Measurements from ENCODE around the gene SPEG.

Gene SPEG

DNA sequence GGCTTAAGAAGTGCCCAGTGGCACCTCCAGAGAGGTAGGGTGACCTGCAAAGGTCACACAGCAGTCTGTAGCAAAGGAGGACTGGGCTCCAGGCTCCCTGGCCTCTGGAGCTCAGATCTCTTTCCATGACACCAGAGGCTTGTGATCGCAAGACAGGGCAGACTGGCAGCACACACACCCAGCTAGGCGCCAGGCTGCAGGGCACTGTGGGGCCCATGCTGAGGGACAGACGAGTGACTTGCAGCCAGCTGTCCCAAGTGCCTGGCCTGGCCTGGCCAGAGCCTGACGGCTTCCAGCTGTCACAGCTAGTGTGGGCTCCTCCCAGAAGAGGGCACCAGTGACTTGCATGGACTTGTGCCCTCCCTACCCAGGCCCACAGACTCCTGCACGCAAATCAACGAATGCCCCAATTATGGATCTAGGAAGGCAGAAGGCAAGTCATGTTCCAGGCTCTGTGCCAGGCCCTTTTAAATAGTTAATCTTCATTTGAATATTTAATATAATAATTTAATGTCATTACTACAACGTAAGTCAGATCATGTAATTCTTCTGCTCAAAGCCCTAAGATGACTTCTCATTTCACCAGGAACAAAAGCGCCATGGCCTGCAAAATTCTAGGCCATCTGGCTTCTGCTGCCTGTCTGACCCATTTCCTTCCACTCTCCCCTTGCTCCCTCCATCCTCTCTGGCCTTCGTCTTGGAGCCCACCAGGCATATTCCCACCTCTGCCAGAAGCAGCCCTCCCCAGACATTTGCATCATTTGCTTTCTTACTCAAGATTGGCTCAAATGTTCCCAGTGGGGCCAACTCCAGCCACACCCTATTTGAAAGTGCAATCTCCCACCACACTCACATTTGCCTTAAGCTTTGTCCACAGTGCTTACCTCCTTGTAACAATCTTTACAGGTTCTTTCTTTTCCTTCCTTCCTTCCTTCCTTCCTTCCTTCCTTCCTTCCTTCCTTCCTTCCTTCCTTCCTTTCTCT, 3.7 kb upstream of the SPEG start:
- Histone ChIP-seq H3K4me3 (ENCODE audit: low read depth, low read length, poor library complexity, severe bottlenecking) (no peak overlapping the region), H3K9me2 (ENCODE audit: low read depth, low read length) (no peaks in the 10 kb centered on the region), H3K9me3 (ENCODE audit: low read length) (no peaks in the 10 kb centered on the region), H3K9ac (ENCODE audit: low read length) (no peak overlapping the region), H2AFZ (ENCODE audit: low read length) (no peak overlapping the region), H4K20me1 (ENCODE audit: insufficient read depth, low read length) (no peaks in the 10 kb centered on the region), H3K4me1 (ENCODE audit: insufficient read depth, low read length, severe bottlenecking) (no peaks in the 10 kb centered on the region), H3K4me2 (ENCODE audit: low read length) (no peak overlapping the region), H3K79me2 (ENCODE audit: insufficient read depth, low read length) (no peaks in the 10 kb centered on the region), H3K27ac (ENCODE audit: low read depth, low read length, poor library complexity, severe bottlenecking) (no peak overlapping the region), H3K27me3 (ENCODE audit: insufficient read depth, low read length) (0 out of 2 replicates have a peak, but pooled peaks cover 2% of the 10 kb centered on the region), H3F3A (ENCODE audit: insufficient read depth, low read length) (no peaks in the 10 kb centered on the region), H3K36me3 (ENCODE audit: insufficient read depth, low read length) (no peaks in the 10 kb centered on the region)
- no peak for TF ChIP-seq EZH2 (IDR thresholded peaks at IDR 0.05; ENCODE audit: borderline replicate concordance, low read length)
- TF ChIP-seq, protein P1, sequence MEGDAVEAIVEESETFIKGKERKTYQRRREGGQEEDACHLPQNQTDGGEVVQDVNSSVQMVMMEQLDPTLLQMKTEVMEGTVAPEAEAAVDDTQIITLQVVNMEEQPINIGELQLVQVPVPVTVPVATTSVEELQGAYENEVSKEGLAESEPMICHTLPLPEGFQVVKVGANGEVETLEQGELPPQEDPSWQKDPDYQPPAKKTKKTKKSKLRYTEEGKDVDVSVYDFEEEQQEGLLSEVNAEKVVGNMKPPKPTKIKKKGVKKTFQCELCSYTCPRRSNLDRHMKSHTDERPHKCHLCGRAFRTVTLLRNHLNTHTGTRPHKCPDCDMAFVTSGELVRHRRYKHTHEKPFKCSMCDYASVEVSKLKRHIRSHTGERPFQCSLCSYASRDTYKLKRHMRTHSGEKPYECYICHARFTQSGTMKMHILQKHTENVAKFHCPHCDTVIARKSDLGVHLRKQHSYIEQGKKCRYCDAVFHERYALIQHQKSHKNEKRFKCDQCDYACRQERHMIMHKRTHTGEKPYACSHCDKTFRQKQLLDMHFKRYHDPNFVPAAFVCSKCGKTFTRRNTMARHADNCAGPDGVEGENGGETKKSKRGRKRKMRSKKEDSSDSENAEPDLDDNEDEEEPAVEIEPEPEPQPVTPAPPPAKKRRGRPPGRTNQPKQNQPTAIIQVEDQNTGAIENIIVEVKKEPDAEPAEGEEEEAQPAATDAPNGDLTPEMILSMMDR (IDR thresholded peaks at IDR 0.05; ENCODE audit: low read length) = no peak; the same call in 1 of the 2 replicates

GRCh38 chr2:219433666-219434467, 776 bp upstream of the SPEG start:
- Histone ChIP-seq H3K4me3 (ENCODE audit: low read depth, low read length, poor library complexity, severe bottlenecking) (no peak overlapping the region), H3K9ac (ENCODE audit: low read length) (no peak overlapping the region)
- TF ChIP-seq EZH2 (IDR thresholded peaks at IDR 0.05; ENCODE audit: borderline replicate concordance, low read length) = no peak
- TF ChIP-seq, protein P1 (IDR thresholded peaks at IDR 0.05; ENCODE audit: low read length) = peak; percentile 68

DNA sequence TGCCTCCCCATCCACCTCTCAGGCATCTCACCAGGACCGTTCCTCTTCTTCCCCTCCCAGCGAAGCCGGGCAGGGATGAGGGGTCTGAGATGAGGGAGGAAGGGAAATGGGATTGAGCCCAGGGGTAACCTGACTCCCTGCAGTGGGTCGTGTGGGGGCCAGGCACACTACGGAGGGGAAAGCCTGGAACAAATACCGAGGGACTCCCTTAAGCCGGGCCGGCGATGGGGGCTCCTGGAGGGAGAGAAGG, 250 bp upstream of the SPEG start:
- Histone ChIP-seq H3F3A (ENCODE audit: insufficient read depth, low read length) (no peaks in the 10 kb centered on the region), H3K9ac (ENCODE audit: low read length) (no peak overlapping the region), H3K4me2 (ENCODE audit: low read length) (no peak overlapping the region), H3K79me2 (ENCODE audit: insufficient read depth, low read length) (no peaks in the 10 kb centered on the region), H3K27ac (ENCODE audit: low read depth, low read length, poor library complexity, severe bottlenecking) (no peak overlapping the region), H2AFZ (ENCODE audit: low read length) (no peak overlapping the region), H3K4me1 (ENCODE audit: insufficient read depth, low read length, severe bottlenecking) (no peaks in the 10 kb centered on the region), H3K9me2 (ENCODE audit: low read depth, low read length) (no peaks in the 10 kb centered on the region), H3K4me3 (ENCODE audit: low read depth, low read length, poor library complexity, severe bottlenecking) (no peak overlapping the region), H4K20me1 (ENCODE audit: insufficient read depth, low read length) (no peaks in the 10 kb centered on the region), H3K9me3 (ENCODE audit: low read length) (no peaks in the 10 kb centered on the region), H3K36me3 (ENCODE audit: insufficient read depth, low read length) (no peaks in the 10 kb centered on the region), H3K27me3 (ENCODE audit: insufficient read depth, low read length) (0 out of 2 replicates have a peak, but pooled peaks cover 2% of the 10 kb centered on the region)
- TF ChIP-seq EZH2 (IDR thresholded peaks at IDR 0.05; ENCODE audit: borderline replicate concordance, low read length) = no peak
- TF ChIP-seq, protein P1 (IDR thresholded peaks at IDR 0.05; ENCODE audit: low read length) = no peak

More at GRCh38 chr2:219433666-219434467, 776 bp upstream of the SPEG start:
- no peaks in the 10 kb centered on the region for H3K4me1 ChIP-seq (ENCODE audit: insufficient read depth, low read length, severe bottlenecking)
- H3K27me3 ChIP-seq (ENCODE audit: insufficient read depth, low read length) = 0 out of 2 replicates have a peak, but pooled peaks cover 2% of the 10 kb centered on the region
- H3K9me2 ChIP-seq (ENCODE audit: low read depth, low read length) = no peaks in the 10 kb centered on the region
- no peaks in the 10 kb centered on the region for H4K20me1 ChIP-seq (ENCODE audit: insufficient read depth, low read length)
- H2AFZ ChIP-seq (ENCODE audit: low read length) = no peak overlapping the region
- H3K36me3 ChIP-seq (ENCODE audit: insufficient read depth, low read length) = no peaks in the 10 kb centered on the region
- no peaks in the 10 kb centered on the region for H3K9me3 ChIP-seq (ENCODE audit: low read length)
- no peak overlapping the region for H3K27ac ChIP-seq (ENCODE audit: low read depth, low read length, poor library complexity, severe bottlenecking)
- no peaks in the 10 kb centered on the region for H3F3A ChIP-seq (ENCODE audit: insufficient read depth, low read length)
- no peak overlapping the region for H3K4me2 ChIP-seq (ENCODE audit: low read length)
- H3K79me2 ChIP-seq (ENCODE audit: insufficient read depth, low read length) = no peaks in the 10 kb centered on the region

All from OCI-LY1 (cell line).